ENCODE measurements around the gene BICRAL. TPM values are rescaled to one million over a fixed set of nuclear protein-coding genes. Genes with fewer than 3 reads are reported as not detected.
A peak's percentile ranks its signal among the peaks of the same experiment; 100 is the strongest.
"Not testable (repeated sequence)": the region's sequence is repeated elsewhere in the genome, so short reads cannot be mapped to it uniquely, and the experiment has no call there.

The BICRAL gene
- total RNA-seq, 1 experiment from 2014 or later: 4.8 TPM

DNA sequence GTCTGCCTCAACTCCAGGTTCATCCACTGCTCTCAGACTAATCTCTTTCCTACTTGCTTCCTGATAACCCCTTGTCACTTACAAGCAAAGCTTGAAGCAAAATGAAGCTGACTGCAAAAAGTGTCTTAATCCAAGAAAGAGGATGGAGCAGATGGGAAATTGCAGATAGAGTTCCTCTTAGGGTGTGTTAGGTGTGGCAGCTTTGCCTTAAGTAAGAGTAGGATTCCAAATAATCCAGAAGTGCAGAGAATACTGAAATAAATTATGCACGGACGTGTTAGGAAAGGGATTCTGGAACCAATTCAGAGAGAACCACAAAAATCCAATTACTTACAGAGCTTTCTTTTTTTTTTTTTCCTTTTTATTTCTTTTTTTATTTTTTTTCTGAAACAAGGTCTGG lies 91.5 kb downstream of the BICRAL start:
- H3K36me3 ChIP-seq: no peaks in the 10 kb centered on the region
- H3K27me3 ChIP-seq: no peaks in the 10 kb centered on the region
- no peaks in the 10 kb centered on the region for H3K9me3 ChIP-seq (replicated peaks)
- H3K4me3 ChIP-seq: no peak overlapping the region
- H3K4me1 ChIP-seq: no peaks in the 10 kb centered on the region
- H3K27ac ChIP-seq: no peak overlapping the region
- no peak for DNase-seq

DNA sequence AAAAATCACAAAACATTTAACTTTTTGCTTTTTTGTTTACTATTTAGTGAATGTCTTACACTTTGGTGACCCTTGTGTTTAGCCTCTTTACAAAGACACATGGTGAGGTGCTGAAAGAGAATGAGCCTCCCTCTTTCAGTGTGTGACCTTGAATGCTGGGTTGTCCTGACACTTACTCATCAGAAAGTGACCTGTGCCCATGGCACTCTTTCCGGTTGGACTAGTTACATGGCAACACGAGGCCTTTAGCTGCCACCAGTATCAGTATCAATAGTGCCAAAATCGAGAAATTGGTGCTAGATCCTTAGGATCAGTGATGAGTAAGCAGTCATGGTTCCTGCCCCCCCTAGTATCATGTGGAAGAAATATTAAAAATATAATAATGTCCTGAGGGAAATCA lies 95.8 kb downstream of the BICRAL start:
- DNase-seq: no peak
- Histone ChIP-seq H3K27ac (no peak overlapping the region), H3K4me3 (no peak overlapping the region), H3K36me3 (peaks cover 17% of the 10 kb centered on the region), H3K9me3 (replicated peaks) (no peaks in the 10 kb centered on the region), H3K4me1 (no peaks in the 10 kb centered on the region), H3K27me3 (no peaks in the 10 kb centered on the region)

DNA sequence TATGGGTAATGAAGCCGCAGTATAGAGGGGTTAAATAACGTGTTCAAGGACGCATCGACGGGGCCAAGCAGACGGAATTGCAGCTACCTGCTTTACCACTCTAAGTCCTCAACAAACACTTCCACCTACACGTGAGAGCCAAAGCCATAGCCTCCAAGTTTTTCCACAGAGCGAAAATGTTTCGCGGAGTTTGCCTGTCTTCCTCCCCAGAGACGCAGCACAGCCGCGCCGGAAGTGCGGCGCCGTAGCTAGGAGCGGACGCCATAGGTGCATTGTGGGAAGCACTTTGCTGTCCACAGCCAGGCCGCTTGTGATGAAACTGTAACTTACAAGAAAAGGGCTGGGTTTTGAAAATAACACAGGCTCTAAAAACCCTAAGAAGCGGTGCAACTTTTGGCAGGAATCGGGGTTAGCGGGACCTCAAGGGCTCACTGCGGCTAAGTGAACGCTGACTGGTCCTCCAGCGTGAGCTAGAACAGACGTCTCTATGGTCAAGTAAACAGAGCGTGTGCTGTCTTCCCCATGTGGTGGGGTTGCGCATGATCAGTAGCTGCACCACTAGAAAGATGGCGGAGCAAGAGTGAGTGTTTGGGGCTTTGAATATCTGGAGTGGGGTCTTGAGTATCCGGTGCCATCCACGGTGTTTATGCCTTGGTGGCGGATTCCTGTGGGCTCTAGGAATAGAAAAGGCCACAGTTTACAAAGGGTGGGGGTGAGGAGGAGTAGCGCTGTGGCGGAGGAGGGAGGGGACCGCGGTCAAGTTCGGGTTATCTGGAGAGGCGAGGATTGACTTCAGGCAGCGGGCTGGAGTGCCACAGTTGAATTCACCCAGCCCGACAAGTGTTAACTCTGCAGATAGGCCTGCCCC lies 97.8 kb downstream of the BICRAL start, which contains the start of gene RPL7L1:
Gene RPL7L1, plus strand, starts transcription at position 245 of the 868 bp plus-strand sequence. Its CDS starts 295 bp downstream, at position 540.
- Histone ChIP-seq H3K9me3 (replicated peaks) (no peaks in the 10 kb centered on the region), H3K27ac (peak within 1 kb of the TSS; percentile 87), H3K4me1 (no peaks in the 10 kb centered on the region), H3K27me3 (no peaks in the 10 kb centered on the region), H3K36me3 (peaks cover 35% of the 10 kb centered on the region), H3K4me3 (peak within 1 kb of the TSS; percentile 76)
- peak; percentile 91 to 94 for DNase-seq

DNA sequence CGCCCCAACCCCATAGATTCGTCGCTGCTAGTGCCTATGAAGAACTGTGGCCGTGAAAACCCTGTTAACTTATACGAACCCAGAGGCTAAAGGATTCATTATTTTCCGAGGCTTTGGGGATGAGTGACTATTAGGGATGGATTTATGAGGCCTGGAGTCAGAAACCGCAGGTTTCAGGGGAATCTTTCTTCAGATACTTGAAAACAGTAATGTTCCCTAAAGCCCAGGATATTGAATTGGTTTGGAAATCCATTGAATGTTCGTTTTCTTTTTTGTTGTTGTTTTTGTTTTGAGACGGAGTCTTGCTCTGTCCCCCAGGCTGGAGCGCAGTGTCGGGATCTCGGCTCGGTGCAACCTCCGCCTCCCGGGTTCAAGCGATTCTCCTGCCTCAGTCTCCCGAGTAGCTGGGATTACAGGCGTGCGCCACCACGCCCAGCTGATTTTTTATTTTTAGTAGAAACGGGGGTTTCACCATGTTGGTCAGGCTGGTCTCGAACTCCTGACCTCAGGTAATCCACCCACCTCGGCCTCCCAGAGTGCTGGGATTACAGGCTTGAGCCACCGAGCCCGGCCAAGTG lies 98.5 kb downstream of the BICRAL start:
- not testable (repeated sequence) for H3K27me3 ChIP-seq; DNase-seq; H3K9me3 ChIP-seq (replicated peaks); H3K4me1 ChIP-seq
- Histone ChIP-seq H3K27ac (peak overlapping the region; percentile 87), H3K4me3 (peak overlapping the region; percentile 76), H3K36me3 (peaks cover 42% of the 10 kb centered on the region)

DNA sequence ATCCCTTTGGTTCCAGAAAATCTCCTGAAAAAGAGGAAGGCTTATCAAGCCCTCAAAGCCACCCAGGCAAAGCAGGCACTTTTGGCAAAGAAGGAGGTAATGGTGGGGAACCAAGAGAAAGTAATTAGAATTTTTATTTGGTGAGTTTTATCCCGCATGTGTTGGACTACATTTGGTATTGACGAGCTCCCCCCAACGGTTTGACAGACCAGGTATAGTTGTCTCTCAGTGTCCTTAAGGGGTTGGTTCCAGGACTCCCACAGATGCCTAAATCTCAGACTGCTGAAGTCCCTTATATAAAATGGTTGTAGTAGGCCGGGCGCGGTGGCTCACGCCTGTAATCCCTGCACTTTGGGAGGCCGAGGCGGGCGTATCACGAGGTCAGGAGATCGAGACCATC lies 99.0 kb downstream of the BICRAL start:
- DNase-seq; H3K9me3 ChIP-seq (replicated peaks); H3K4me1 ChIP-seq; H3K27me3 ChIP-seq: not testable (repeated sequence)
- Histone ChIP-seq H3K36me3 (peaks cover 48% of the 10 kb centered on the region), H3K4me3 (peak overlapping the region; percentile 76), H3K27ac (peak overlapping the region; percentile 87; the same call in 1 of the 2 replicates)

DNA sequence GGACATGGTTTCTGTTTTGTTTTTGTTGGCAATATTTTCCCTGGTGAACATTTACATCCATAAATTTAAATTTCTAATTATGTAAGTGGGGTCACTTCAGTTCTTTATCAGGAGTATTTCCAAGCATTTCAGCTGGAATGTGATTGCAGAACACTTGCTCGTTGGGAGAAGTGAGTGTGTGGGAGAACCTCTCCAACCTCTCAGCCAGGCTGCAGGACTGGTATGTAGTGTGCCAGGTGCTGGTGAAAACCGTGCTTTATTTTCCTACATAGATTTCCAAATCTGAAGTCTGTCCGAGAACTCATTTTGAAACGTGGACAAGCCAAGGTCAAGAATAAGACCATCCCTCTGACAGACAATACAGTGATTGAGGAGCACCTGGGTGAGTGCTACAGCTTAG lies 103.8 kb downstream of the BICRAL start:
- H3K36me3 ChIP-seq: peaks cover 49% of the 10 kb centered on the region

DNA sequence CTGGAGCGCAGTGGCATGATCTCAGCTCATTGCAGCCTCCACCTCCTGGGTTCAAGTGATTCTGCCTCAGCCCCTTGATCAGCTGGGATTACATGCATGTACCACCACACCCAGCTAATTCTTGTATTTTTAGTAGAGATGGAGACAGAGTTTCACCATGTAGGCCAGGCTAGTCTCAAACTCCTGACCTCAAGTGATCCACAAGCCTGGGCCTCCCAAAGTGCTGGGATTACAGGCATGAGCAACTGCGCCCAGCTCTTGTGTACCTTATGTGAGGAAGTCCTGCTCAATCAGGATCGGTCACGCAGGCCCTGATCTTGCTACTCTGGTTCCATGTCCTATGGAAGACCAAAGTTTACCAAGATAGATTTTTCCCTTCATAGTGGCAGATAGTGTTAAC lies 106.3 kb downstream of the BICRAL start:
- not testable (repeated sequence) for H3K9me3 ChIP-seq (replicated peaks); H3K27ac ChIP-seq; H3K4me1 ChIP-seq; H3K27me3 ChIP-seq; DNase-seq; H3K4me3 ChIP-seq
- H3K36me3 ChIP-seq: peaks cover 30% of the 10 kb centered on the region

More for the DNA sequence above, 103.8 kb downstream of the BICRAL start:
- peaks cover 4% of the 10 kb centered on the region; the same call in 1 of the 2 replicates for H3K4me1 ChIP-seq
- DNase-seq: no peak
- H3K27ac ChIP-seq: no peak overlapping the region
- no peaks in the 10 kb centered on the region for H3K27me3 ChIP-seq
- H3K4me3 ChIP-seq: no peak overlapping the region
- H3K9me3 ChIP-seq (replicated peaks): no peaks in the 10 kb centered on the region

DNA sequence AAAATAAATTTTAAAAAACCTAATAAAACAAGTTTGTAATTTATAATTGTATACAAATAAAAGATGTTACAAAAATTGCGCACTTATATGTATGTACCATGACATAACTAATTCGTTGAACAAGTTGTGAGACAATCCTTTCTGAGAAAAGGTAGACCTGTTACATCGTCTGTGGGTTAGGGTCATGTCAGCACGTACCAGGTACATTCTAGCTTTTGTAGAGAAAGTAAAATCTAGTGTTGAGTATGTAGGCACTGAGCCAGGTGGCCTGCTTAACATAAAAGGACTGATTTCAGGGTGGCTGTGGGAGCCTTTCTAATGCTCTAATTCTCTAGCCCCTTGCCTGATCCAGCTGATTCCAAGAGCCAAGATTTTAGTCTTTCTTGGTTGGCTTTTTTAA lies 108.0 kb downstream of the BICRAL start:
- peaks cover 13% of the 10 kb centered on the region for H3K36me3 ChIP-seq
- no peaks in the 10 kb centered on the region for H3K27me3 ChIP-seq
- H3K27ac ChIP-seq: peak overlapping the region; percentile 92
- no peaks in the 10 kb centered on the region for H3K9me3 ChIP-seq (replicated peaks)
- H3K4me1 ChIP-seq: peaks cover 4% of the 10 kb centered on the region; the same call in 1 of the 2 replicates
- H3K4me3 ChIP-seq: peak overlapping the region; percentile 84
- peak in 1 of 2 experiments; percentile 40 for DNase-seq

DNA sequence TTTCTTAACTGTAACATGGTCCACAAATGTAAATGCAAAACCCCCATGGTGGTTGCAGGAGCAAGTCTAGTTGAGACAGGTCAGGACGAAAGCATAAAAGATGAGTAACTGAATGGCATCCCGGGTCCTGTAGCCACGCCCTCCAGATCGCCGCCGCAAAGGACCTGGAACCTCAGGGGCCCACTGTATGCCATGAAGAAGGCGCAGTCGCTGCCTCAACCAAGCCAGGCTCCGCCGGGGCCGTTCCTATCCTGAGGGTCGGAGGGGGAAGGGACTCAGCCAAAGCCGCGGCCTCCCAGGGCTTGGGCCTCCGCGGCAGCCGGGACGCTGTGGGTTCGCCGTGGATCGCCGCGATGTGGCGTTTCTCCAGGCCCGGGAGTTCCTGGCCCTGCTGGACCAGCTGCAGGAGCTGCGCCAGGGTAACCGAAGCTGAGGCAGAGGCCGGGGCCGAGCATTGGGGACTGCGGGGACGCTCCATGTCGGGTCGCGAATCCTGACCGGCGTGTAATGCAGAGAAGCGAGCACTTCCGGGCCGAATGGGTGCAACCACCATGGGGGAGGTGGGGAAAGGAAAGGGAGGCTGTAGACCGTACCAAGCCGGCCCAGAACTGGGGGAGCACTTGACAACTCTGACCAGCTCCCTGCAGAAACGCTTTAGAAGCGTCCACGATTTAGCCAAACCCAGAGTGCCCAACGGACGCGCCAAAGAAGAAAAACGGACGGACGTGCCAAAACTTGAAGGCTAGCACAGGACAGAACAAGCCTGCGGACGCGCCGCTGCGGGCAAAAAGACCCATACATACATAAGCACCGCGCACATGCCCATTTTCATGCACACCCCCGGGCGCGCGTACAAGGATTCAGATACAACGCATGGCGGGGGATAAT lies 108.7 kb downstream of the BICRAL start:
- Histone ChIP-seq H3K36me3 (peaks cover 6% of the 10 kb centered on the region), H3K27ac (peak overlapping the region; percentile 92), H3K27me3 (no peaks in the 10 kb centered on the region), H3K4me3 (peak overlapping the region; percentile 84), H3K9me3 (replicated peaks) (no peaks in the 10 kb centered on the region), H3K4me1 (peaks cover 4% of the 10 kb centered on the region; the same call in 1 of the 2 replicates)
- peak; percentile 98 for DNase-seq

DNA sequence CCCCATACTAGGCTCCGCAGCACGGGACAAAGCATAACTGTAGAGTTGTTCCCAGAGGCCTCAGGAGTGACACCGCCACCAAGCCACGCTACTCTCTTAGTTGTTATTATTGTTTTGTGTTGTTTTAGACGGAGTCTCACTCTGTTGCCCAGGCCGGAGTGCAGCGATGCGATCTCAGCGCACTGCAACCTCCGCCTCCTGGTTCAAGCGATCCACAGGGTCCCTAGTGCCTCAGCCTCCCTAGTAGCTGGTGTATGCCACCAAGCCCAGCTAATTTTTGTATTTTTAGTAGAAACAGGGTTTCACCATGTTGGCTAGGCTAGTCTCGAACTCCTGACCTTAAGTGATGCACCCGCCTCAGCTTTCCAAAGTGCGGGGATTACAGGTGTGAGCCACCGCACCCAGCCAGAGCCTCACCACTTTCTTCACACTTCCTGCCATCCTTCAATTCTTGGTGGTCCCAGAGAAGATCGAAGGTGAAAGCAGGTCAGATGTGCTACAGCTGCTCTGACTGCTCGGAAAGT lies 109.4 kb downstream of the BICRAL start:
- Histone ChIP-seq H3K27me3 (no peaks in the 10 kb centered on the region), H3K36me3 (no peaks in the 10 kb centered on the region), H3K27ac (peak overlapping the region; percentile 92), H3K4me3 (peak overlapping the region; percentile 84), H3K4me1 (peaks cover 4% of the 10 kb centered on the region; the same call in 1 of the 2 replicates), H3K9me3 (replicated peaks) (no peaks in the 10 kb centered on the region)
- DNase-seq: no peak

DNA sequence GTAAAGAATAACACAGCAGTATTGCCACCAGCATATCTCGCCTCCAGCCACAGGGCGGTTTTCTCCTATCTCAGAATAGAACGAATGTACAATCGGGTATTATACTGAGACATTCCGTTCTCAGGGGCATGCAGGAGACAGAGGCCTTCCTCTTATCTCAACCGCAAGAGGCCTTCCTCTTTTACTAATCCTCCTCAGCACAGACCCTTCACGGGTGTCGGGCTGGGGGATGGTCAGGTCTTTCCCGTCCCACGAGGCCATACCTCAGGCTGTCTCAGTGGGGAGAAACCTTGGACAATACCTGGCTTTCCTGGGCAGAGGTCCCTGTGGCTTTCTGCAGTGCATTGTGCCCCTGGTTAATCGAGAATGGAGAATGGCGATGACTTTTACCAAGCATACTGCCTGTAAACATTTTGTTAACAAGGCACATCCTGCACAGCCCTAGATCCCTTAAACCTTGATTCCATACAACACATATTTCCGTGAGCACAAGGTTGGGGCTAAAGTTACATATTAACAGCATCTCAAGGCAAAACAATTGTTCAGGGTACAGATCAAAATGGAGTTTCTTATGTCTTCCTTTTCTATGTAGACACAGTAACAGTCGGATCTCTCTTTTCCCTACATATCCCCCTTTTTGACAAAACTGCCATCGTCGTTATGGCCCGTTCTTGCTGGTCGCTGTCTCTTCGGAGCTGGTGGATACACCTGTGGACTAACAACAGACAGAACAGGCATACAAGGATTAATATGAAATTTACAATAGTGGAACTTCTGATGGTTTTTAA lies 112.4 kb downstream of the BICRAL start:
- not testable (repeated sequence) for DNase-seq; H3K9me3 ChIP-seq (replicated peaks); H3K36me3 ChIP-seq; H3K27me3 ChIP-seq; H3K4me3 ChIP-seq; H3K27ac ChIP-seq
- H3K4me1 ChIP-seq: peaks cover 10% of the 10 kb centered on the region; the same call in 1 of the 2 replicates

DNA sequence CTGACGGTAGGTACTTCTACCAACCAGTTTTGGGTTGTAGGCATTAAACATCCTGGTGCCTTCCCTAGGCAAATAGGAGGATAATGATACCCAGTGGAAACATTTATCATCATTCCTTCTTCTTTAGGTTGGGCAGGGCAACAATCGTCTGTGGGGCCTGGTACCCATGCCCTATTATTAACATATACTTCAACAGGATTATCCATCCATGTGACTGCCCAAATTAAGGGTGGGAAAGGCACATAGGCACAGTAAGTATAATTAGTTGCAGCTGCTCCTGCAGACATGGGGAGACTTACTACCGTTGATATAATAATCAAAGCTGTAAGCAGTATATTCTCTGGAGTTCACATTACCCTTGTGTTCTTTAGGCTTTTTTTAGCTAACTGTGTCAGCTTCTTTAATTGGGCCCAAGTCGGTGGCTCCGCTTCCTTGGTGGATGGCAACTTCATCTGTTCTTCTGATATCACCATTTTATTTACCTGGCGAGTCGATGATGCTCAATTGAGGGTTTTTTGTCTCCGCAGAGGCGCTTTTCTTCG lies 114.4 kb downstream of the BICRAL start:
- no peaks in the 10 kb centered on the region for H3K9me3 ChIP-seq (replicated peaks)
- H3K4me1 ChIP-seq: peaks cover 13% of the 10 kb centered on the region
- H3K36me3 ChIP-seq: no peaks in the 10 kb centered on the region
- H3K27me3 ChIP-seq: no peaks in the 10 kb centered on the region
- DNase-seq: no peak
- no peak overlapping the region for H3K27ac ChIP-seq
- no peak overlapping the region for H3K4me3 ChIP-seq

DNA sequence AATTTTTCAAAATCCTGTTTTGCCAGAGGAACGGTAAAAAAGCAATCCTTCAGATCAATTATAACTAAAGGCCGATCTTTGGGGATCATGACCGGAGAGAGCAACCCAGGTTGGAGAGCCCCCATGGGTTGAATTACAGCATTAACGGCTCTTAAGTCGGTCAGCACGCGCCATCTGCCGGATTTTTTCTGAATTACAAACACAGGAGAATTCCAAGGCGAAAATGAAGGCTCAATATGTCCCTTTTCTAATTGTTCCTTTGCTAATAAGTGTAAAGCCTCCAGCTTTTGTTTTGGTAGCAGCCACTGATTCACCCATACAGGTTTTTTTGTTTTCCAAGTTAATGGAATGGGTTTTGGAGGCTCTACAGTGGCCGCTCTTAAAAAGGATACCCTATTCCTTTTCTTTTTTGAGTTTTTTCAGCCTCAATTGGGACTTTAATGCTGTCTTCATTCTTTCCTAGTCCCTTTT lies 117.1 kb downstream of the BICRAL start:
- H3K36me3 ChIP-seq: no peaks in the 10 kb centered on the region
- no peaks in the 10 kb centered on the region for H3K27me3 ChIP-seq
- H3K9me3 ChIP-seq (replicated peaks): no peaks in the 10 kb centered on the region
- H3K4me1 ChIP-seq: peaks cover 13% of the 10 kb centered on the region
- peak overlapping the region; percentile 59; the same call in 1 of the 2 replicates for H3K27ac ChIP-seq
- peak; percentile 70 to 87 for DNase-seq
- peak overlapping the region; percentile 31 for H3K4me3 ChIP-seq

Measured in SJCRH30 (cell line).